ACC112 (cell line): ENCODE results near the gene NRSN2.

Experiments
- H2AFZ ChIP-seq: fragments of 200-600 bp; sonication (generic); one replicate; pipeline ENCODE4 v1.6.0; 2017; ENCODE audit warnings: antibody characterized with exemption, low read length; ENCODE audit not compliant: unreplicated experiment
- H3K27ac ChIP-seq: fragments of 200-600 bp; sonication (generic); 2 replicates; pipeline ENCODE4 v1.5.1; 2014; ENCODE audit warnings: low read depth, mild to moderate bottlenecking, antibody characterized with exemption, low read length, moderate library complexity
- H3K27me3 ChIP-seq: fragments of 200-600 bp; sonication (generic); 2 replicates; pipeline ENCODE4 v1.6.1; 2014; ENCODE audit warnings: mild to moderate bottlenecking, antibody characterized with exemption, low read length, moderate library complexity, mixed read lengths; ENCODE audit not compliant: insufficient read depth
- H3K36me3 ChIP-seq: fragments of 200-600 bp; sonication (generic); 2 replicates; pipeline ENCODE4 v1.6.1; 2016; ENCODE audit warnings: mild to moderate bottlenecking, antibody characterized with exemption, low read length, moderate library complexity, mixed read lengths; ENCODE audit not compliant: insufficient read depth
- H3K4me1 ChIP-seq: fragments of 200-600 bp; sonication (generic); one replicate; pipeline ENCODE4 v1.6.1; 2016; ENCODE audit warnings: low read length, mixed read lengths; ENCODE audit not compliant: insufficient read depth, unreplicated experiment, control insufficient read depth
- H3K4me3 ChIP-seq: fragments of 200-600 bp; sonication (generic); 2 replicates; pipeline ENCODE4 v1.5.1; 2014; ENCODE audit warnings: mild to moderate bottlenecking, low read depth, low read length
- H3K79me2 ChIP-seq: fragments of 200-600 bp; sonication (generic); one replicate; pipeline ENCODE4 v1.6.0; 2016; ENCODE audit warnings: low read length; ENCODE audit not compliant: control insufficient read depth, unreplicated experiment, insufficient read depth

The NRSN2 gene

DNA sequence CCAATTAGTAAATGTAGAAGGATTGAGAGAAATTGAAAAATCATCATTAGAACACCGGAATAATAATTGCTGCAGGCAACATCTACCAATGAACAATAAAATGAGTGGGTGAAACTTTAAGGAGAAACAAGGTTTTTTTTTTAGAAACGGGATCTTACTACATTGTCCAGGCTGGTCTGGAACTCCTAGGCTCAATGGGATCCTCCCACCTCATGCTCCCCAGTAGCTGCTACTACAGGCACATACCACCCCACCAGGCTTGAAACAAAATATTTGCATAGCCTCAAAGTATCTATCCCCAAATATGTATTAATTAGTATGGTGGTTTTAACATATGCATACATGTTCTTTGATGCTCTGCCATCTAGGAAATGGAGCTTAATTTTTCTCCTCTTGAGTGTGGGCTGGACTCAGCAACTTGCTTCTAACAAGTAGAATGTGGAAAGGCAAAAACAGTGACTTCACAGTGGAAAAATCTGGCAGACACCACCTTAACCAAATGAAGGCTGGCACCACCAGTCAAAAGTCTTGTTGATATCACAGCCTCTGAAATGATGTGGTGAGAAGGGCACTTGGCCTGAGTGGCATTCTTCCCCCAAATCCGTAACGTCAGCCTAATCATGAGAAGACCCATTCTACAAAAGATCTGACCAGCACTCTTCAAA, 12.1 kb downstream of the NRSN2 start:
- Histone ChIP-seq H2AFZ (no peak overlapping the region), H3K79me2 (no peaks in the 10 kb centered on the region), H3K36me3 (no peaks in the 10 kb centered on the region), H3K4me1 (peaks cover 13% of the 10 kb centered on the region), H3K4me3 (no peak overlapping the region), H3K27ac (no peak overlapping the region), H3K27me3 (no peaks in the 10 kb centered on the region)

GRCh38 chr20:361561-361960, 14.7 kb downstream of the NRSN2 start:
- Histone ChIP-seq H3K79me2 (no peaks in the 10 kb centered on the region), H3K4me1 (peaks cover 19% of the 10 kb centered on the region), H3K27ac (no peak overlapping the region), H3K27me3 (no peaks in the 10 kb centered on the region), H3K36me3 (no peaks in the 10 kb centered on the region), H2AFZ (no peak overlapping the region), H3K4me3 (no peak overlapping the region)

GRCh38 chr20:362271-363254, 15.7 kb downstream of the NRSN2 start:
- Histone ChIP-seq H3K27me3 (no peaks in the 10 kb centered on the region), H2AFZ (no peak overlapping the region), H3K4me1 (peaks cover 19% of the 10 kb centered on the region), H3K4me3 (no peak overlapping the region), H3K36me3 (no peaks in the 10 kb centered on the region), H3K79me2 (no peaks in the 10 kb centered on the region), H3K27ac (no peak overlapping the region)

- Histone ChIP-seq H3K36me3 (no peaks in the 10 kb centered on the region), H3K27me3 (no peaks in the 10 kb centered on the region), H2AFZ (no peak overlapping the region), H3K4me3 (no peak overlapping the region), H3K4me1 (peaks cover 19% of the 10 kb centered on the region), H3K79me2 (no peaks in the 10 kb centered on the region), H3K27ac (no peak overlapping the region)
Observed at GRCh38 chr20:363319-364078, 16.6 kb downstream of the NRSN2 start.

GRCh38 chr20:364905-365794, 18.2 kb downstream of the NRSN2 start:
- H2AFZ ChIP-seq = no peak overlapping the region
- no peak overlapping the region for H3K4me3 ChIP-seq
- peaks cover 19% of the 10 kb centered on the region for H3K4me1 ChIP-seq
- H3K36me3 ChIP-seq = no peaks in the 10 kb centered on the region
- no peaks in the 10 kb centered on the region for H3K79me2 ChIP-seq
- H3K27me3 ChIP-seq = no peaks in the 10 kb centered on the region
- no peak overlapping the region for H3K27ac ChIP-seq

- Histone ChIP-seq H3K4me1 (peaks cover 19% of the 10 kb centered on the region), H3K4me3 (no peak overlapping the region), H3K36me3 (no peaks in the 10 kb centered on the region), H3K27me3 (no peaks in the 10 kb centered on the region), H2AFZ (no peak overlapping the region), H3K27ac (no peak overlapping the region), H3K79me2 (no peaks in the 10 kb centered on the region)
Observed at GRCh38 chr20:366041-366718, 19.3 kb downstream of the NRSN2 start.

DNA sequence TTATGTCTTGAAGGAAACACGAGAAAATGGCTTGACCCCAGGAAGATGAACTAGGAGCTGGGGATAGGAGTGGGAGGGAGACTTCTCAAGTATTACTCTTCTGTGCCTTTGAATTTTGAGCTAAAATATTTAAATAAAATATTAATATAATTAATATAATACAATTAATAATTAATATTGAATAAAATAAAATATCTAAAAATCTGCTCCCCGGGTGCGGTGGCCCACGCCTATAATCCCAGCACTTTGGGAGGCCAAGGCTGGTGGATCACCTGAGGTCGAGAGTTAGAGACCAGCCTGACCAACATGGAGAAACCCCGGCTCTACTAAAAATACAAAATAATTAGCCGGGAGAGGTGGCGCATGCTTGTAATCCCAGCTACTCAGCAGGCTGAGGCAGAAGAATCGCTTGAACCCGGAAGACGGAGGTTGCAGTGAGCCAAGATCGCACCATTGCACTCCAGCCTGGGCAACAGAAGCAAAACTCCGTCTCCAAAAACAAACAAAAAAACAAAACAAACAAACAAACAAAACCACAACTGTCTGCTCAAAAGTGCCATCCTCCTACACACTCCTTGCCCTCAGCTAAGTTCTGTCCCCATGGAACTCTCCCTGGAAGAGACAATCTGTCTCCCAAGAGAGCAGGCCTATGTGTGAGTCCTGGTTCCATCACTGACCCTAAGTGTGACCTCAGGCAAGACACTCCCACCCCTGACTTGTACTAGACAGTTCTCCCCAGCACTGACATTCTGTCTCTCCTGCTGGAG, 20.0 kb downstream of the NRSN2 start:
- Histone ChIP-seq H3K4me1 (peaks cover 27% of the 10 kb centered on the region), H3K4me3 (no peak overlapping the region), H3K27me3 (no peaks in the 10 kb centered on the region), H3K27ac (no peak overlapping the region), H2AFZ (no peak overlapping the region), H3K36me3 (no peaks in the 10 kb centered on the region), H3K79me2 (no peaks in the 10 kb centered on the region)

GRCh38 chr20:367486-367887, 20.6 kb downstream of the NRSN2 start:
- no peak overlapping the region for H3K4me3 ChIP-seq
- peaks cover 32% of the 10 kb centered on the region for H3K4me1 ChIP-seq
- H3K27me3 ChIP-seq = no peaks in the 10 kb centered on the region
- H3K27ac ChIP-seq = no peak overlapping the region
- H2AFZ ChIP-seq = no peak overlapping the region
- H3K36me3 ChIP-seq = no peaks in the 10 kb centered on the region
- H3K79me2 ChIP-seq = no peaks in the 10 kb centered on the region

DNA sequence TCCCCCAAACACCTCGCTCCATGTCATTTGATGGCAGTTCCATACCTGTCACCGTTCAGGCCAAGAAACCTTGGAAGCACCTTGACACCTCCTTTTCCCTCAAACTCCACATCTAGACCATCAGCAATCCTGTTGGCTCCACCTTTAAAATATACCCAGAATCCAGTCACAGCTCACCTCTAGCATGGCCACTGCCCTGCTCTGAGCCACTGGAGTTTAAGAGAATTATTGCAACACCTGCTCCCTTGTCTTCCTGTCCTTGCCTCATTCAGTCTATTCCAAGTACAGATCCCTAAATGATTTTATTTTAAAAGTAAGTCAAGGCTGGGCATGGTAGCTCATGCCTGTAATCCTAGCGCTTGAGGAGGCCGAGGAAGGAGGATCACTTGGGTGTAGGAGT, 22.0 kb downstream of the NRSN2 start:
- H3K4me1 ChIP-seq = peaks cover 35% of the 10 kb centered on the region
- H3K27ac ChIP-seq = no peak overlapping the region
- H2AFZ ChIP-seq = no peak overlapping the region
- no peaks in the 10 kb centered on the region for H3K27me3 ChIP-seq
- no peak overlapping the region for H3K4me3 ChIP-seq
- H3K36me3 ChIP-seq = no peaks in the 10 kb centered on the region
- H3K79me2 ChIP-seq = no peaks in the 10 kb centered on the region
